NCI-H82 (cell line): Measurements from ENCODE around the gene MAPK9.
"Not testable (repeated sequence)": the region's sequence is repeated elsewhere in the genome, so short reads cannot be mapped to it uniquely, and the experiment has no call there.

Experiments used
- DNase-seq: peaks from one replicate; lab custom pipeline; 2025; lab: John Stamatoyannopoulos, UW

MAPK9 gene

DNA sequence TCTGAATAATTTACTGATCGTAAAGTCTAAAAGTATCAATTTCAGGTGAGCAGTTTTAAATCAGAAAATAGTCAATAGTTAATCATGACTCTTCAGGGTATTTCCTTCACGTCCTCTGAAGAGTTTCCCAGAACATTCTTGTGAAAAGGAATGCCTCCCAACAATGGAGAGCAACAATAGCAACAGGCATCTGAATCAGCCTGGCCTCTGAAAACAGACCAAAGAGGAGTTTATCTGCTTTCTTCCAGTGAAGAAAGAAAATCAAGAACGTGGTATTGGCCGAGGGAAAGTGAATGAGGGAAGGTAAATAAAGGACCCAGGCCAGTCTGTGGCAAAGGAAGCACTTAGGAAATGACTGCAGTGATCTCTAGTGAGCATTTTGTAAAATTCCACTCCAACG is 56.8 kb downstream of the MAPK9 start:
- DNase-seq = no peak

DNA sequence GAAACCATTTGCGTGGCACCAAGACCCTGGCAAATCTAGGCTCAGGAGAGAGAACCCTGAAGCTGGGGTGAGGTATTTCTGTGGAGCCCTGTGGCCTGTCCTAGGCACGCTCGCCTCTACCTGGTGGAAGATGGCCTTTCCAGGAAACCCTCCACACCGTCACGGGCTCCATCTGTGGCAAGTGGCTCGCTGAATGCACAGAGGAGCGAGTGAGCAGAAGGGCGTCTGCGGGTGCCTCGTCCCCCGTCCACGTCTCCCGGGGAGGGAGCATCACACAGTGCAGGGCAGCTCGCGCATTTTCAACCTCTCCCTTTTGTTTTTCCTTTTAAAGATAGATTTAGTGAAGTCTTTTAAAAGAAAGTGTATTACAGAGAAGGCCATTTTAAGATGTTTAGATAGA is 57.6 kb downstream of the MAPK9 start:
- DNase-seq = no peak

DNA sequence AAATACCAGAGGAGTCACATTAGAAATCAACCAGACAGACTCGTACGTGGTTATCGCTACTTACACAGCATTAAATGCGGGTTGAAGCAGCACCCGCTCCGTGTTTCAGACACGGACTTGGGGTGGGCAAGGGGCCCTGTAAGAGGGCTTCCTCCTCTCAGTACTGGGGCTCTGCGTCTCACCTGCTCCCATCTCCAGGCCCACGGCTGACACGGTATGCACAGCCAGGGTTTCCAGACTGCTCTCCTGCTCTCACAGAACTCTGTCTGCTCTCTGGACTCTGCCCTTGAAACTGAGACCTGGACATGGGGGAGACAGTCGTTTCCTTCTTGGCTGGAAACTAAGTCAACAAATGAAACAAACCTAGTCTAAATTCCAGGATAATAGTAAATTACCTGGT is 58.2 kb downstream of the MAPK9 start:
- no peak for DNase-seq

DNA sequence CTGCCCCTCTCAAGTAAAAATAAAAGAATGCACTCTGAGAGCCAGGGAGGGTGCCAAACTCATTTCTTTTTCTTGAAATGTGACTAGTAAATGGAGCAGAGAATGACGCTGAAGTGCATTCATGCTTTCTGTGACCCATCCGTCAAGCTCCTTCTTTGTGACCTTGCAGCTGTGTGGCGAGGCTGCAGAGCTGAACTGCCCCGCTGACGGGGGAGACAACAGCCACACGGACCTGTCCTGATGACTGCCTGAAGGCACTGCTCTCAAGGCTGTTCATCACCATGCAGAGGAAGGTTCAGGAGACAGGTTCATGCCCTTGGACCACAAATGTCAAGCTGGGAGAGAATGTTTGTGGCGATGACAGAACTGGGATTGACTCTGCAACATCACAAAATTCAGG is 61.9 kb downstream of the MAPK9 start:
- DNase-seq = no peak

- no peak for DNase-seq
Observed at GRCh38 chr5:180222056-180222455, 69.8 kb downstream of the MAPK9 start.

DNA sequence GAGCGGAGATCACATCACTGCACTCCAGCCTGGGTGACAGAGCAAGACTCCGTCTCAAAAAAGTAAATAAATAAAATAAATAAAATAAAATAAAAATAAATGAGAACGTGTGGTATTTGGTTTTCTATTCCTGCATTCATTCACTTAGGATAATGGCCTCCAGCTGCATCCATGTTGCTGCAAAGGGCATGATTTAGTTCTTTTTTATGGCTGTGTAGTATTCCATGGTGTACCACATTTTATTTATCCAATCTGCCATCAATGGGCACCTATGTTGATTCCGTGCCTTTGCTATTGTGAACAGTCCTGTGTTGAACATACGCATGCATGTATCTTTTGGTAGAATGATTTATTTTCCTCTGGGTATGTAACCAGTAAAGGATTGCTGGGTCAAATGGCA is 74.1 kb downstream of the MAPK9 start:
- no peak for DNase-seq

DNA sequence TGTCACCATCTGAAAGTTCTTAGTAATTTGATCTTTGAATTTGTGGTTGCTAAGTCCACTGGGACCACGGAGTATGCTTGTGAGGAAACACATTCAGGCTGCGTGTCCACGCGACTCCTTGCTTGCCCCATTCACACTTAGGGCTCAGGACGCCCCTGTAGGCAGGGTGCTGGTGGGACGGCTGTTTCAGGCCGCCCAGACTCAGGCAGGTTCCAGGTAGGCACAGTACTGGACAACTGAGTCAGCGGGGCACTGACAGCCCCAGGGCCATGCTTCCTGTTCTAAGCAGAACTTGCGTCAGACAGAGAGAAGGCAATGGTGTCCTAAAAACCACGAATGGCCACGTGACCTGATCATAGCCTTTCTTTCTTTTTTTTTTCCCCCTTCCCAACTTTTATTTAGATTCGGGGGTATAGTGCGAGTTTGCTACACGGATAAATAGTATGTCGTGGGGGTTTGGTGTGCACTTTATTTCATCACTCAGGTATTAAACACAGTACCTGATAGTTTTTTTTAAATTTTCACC is 75.2 kb downstream of the MAPK9 start:
- no peak for DNase-seq

DNA sequence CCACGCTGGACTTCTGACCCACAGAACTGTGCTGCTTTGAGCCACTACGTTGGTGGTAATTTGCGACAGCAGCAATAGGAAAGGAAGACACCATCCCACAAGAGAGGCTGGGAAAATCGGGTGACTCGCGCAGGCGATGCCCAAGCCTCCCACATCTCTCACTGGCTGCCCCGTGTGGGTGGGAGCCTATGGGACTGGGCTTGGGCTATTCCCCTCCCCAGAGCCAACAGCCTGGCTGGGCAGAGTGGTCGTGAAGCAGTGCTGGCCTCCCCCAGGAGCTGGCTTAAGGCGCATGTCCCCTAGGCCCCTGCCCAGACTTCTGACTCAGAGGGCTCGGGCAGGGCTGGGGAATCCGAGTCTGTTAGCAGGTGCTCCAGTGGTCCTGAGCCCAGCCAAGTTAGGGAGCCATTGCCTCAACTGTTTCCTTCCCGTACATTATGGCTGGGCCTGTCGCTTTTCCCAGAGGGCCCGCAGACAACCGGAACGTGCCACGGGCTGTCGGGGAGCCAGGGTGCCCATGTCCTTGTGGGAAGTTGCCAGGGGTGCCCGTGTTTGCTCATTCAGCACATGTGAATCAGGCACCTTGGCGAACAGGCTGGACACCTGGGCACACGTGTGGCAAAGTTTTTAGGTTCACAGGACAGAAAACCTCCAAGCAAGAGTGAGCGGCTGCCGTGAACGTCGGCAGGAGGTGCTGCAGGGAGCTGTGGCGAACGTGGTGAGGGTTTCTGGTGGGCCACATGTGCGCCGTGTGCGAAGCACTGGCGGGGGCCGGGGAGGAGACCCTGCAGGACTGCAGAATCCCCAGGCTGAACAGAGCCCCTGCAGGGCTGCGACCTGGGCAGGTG is 75.9 kb downstream of the MAPK9 start:
- DNase-seq = no peak

- peak; percentile 45 for DNase-seq
Observed at GRCh38 chr5:180214870-180215770, 76.8 kb downstream of the MAPK9 start.

DNA sequence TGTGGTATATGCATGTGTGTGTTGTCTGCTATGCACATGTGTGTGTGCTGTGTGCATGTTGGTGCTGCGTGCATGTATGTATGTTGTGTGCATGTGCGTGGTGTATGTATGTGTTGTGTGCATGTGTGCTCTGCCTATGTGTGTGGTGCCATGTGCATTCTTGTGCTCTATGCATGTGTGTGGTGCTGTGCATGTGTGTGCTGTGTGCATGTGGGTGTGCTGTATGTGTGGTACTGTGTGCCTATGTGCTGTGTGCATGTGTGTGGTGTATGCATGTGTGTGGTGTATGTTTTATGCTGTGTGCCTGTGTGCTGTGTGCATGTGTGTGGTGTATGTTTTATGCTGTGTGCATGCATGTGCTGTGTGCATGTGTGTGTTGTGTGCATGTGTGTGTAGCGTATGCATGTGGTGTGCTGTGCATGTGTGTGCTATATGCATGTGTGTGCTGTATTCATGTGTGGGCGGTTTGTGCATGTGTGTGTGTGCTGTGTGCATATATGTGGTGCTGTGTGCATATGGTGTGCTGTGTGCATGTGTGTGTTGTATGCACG is 78.2 kb downstream of the MAPK9 start:
- DNase-seq = no peak

- DNase-seq = no peak
Observed at GRCh38 chr5:180213256-180213600, 78.7 kb downstream of the MAPK9 start.

GRCh38 chr5:180212363-180213255 is 79.3 kb downstream of the MAPK9 start:
- DNase-seq = no peak

DNA sequence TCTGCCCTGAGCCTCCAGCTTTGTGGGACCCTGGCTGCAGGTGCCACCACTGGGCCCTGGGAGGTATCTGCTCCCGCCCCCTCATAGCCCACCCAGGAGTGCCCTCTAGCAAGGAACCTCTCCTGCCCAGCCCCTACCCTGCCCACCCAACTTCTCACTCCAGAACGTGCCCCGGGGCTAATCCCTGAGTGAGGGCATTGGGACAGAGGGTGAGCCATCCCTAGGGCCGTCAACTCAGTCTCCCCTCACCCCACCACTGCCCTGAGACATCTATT is 80.2 kb downstream of the MAPK9 start:
- DNase-seq = no peak

DNA sequence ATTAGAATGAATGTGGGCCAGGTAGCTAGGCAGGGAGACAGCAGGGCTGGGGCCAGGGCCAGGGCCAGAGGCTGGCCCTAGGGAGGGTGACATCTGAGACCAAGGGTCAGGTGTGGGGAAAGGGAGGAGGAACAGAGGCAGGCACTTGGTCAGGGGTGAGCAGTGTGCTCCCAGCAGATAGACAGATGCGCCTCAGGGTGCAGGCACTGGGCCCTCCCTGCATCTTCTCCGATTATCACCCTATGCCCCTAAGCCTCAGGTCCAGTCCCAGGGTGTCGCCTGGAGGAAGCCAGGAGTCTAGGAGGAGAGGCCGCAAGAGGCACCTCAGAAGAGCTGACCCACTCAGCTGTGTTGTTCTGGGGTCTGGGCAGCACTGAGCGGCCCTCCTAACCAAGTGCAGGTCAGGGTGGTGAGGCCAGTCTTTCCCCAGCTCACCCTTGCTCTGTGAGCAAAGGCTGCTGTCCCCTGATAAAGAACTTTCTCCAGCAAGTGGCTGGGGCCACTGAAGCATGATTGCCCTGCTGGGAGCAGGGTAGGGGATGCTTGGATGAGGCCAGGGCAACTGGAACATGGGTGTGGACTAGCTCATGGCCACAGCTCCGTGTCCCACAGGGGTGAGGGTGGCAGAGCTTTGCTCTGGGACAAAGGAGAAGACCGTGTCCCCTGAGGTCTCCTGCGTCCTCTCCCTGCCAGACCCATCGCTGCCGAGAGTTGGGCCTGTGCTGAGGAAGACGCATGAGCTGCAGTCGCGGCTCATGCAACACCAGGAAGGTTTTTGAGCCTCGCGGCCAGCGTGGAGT is 80.7 kb downstream of the MAPK9 start:
- DNase-seq = no peak

- not testable (repeated sequence) for DNase-seq
Observed at GRCh38 chr5:180210077-180210476, 81.8 kb downstream of the MAPK9 start.

DNA sequence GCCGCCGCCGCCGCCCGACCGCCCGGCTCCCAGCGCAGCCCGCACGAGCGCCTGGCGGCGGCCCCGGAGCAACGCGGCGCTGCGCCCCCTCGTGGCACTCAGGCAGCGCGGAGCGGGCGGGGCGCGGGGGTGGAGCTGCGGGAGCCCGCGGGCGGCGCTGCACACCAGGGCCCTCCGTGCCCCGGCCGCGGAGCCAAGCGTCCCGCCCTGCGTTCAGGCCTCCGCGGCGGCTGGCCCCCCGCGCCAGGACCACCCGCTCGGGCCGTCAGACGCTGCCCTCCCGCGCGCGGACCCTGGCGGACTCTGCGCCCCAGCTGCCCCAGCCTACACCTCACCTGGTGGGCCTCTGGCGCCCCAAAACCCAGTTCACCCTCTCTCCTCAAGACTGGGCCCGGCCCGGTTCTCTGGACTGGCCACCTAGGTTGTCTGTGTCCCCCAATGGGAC is 82.7 kb downstream of the MAPK9 start, which contains the start of gene RASGEF1C:
RASGEF1C (minus strand) TSS at position 75 of the 445 bp plus-strand sequence. CDS start 71,159 bp downstream, outside the sequence.
- peak; percentile 73 for DNase-seq

DNA sequence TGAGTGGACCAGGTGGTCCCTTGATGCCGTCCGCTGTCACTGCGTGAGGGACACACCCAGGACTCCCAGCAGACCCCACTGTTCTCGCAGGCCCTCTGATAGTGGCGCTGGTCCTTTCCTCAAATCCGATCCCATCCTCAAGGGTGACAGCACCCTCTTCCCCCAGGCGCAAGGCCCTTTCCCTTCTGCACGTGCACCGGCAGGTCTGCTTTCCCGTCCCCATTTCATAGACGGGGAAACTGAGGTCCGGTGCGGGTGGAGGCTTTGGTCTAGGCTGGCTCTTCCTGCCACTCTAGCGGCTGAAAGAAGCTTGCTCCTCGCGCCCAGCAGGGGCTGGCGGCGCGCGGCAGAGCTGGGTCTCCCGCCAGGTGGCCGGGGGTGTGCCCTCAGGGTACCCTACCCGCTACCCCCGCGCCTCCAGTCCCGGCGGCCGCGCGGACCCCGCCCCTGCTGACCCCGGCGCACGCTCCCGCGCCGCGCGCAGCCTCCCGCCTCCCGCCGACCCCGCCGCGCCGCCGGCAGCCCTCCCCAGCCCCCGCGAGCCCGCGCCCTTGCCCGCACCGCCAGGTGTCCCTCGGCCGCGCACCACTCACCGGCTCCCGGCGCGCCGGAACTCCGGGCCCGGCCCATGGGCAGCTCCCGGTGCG is 83.3 kb downstream of the MAPK9 start:
- peak; percentile 55 for DNase-seq

DNA sequence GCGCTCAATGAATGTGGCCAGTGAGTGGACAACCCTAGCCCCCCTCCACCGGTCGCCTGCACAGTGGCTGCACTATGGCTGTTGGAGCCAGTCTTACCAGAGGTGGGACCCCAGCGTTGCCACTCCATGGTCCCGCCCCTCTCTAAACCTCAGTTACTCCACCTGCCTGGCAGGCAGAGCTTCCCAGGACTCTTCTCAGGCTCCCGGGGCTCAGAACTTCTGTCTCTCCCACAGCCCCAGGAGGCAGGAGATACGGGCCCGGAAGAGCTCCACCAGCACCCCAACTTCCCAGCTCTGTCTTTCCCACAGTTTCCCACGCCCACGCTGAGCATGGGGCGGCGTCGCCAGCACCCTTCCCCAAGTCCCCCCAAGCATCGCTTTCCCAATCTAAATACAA is 83.8 kb downstream of the MAPK9 start:
- peak; percentile 18 for DNase-seq

GRCh38 chr5:180207593-180207992 is 84.3 kb downstream of the MAPK9 start:
- DNase-seq = no peak

GRCh38 chr5:180206993-180207392 is 84.9 kb downstream of the MAPK9 start:
- no peak for DNase-seq
